ENCODE measurements around the gene EXOC3L1. TPM values are rescaled to one million over a fixed set of nuclear protein-coding genes. Genes with fewer than 3 reads are reported as not detected.
A peak's percentile ranks its signal among the peaks of the same experiment; 100 is the strongest.

The EXOC3L1 gene
- total and polyA plus RNA-seq, 8 donors, result 7.5 to 16.9 (median 10.4) TPM

- Histone ChIP-seq H3K4me3 (peak overlapping the region in 1 of 2 donors; percentile 59), H3K4me1 (peaks cover 4 to 42% of the 10 kb centered on the region in 2 donors), H3K9me3 (no peaks in the 10 kb centered on the region), H3K36me3 (peaks cover 0 to 41% of the 10 kb centered on the region in 2 donors), H3K27ac (peak overlapping the region; percentile 73 to 87), H3K27me3 (peaks cover 0 to 45% of the 10 kb centered on the region in 2 donors)
- intact Hi-C loops (cut with DNase I), result loop anchor here in 1 of 2 donors (10.0 kb wide), 1 partner anchor 137 kb away; no protein-coding TSS in a partner anchor
- TF ChIP-seq, protein P1, sequence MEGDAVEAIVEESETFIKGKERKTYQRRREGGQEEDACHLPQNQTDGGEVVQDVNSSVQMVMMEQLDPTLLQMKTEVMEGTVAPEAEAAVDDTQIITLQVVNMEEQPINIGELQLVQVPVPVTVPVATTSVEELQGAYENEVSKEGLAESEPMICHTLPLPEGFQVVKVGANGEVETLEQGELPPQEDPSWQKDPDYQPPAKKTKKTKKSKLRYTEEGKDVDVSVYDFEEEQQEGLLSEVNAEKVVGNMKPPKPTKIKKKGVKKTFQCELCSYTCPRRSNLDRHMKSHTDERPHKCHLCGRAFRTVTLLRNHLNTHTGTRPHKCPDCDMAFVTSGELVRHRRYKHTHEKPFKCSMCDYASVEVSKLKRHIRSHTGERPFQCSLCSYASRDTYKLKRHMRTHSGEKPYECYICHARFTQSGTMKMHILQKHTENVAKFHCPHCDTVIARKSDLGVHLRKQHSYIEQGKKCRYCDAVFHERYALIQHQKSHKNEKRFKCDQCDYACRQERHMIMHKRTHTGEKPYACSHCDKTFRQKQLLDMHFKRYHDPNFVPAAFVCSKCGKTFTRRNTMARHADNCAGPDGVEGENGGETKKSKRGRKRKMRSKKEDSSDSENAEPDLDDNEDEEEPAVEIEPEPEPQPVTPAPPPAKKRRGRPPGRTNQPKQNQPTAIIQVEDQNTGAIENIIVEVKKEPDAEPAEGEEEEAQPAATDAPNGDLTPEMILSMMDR (IDR thresholded peaks at IDR 0.05), result no peak
- DNase-seq, result no peak
- no peak for ATAC-seq
These were observed 38.4 kb downstream of the EXOC3L1 start for GRCh38 chr16:67151431-67152097.

DNA sequence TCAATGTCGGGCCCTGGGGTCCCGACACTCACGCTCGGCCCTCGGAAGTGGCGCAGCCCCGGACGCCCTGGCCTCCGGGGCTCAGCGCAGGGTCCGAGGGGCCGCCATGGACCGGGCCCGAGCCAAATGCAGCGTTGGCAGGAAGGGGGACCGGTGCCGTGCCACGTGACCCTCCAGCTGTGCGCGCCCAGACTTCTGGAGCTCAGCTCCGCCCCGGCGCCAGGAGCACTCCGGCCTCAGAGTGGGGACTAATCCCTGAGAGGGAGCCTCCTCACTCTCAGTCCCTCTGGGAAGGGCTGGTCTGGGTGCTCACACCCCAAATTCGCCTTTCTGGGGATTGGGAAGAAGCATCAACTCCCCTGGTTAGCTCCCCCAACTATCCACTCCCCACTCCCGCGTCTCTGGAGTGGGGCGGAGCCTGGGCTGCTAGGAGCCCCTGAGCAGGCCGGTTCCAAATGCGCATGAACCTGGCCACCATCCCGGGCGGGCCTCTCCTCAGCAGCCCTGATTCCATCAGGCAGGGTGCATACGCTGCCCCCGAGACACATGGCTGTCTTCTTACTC lies 39.0 kb downstream of the EXOC3L1 start, which contains the start of gene B3GNT9:
TSS of gene B3GNT9 (minus strand) at position 166 of the 564 bp plus-strand sequence. CDS start 513 bp downstream, outside the sequence.
- no peaks in the 10 kb centered on the region for H3K9me3 ChIP-seq
- intact Hi-C loops (cut with DNase I), result loop anchor here in 1 of 2 donors (10.0 kb wide), 1 partner anchor 136 kb away; no protein-coding TSS in a partner anchor
- TF ChIP-seq, protein P1 (IDR thresholded peaks at IDR 0.05), result no peak
- H3K27ac ChIP-seq, result peak within 1 kb of the TSS; percentile 73 to 87
- DNase-seq (peak; percentile 83 to 91 (median 90)), ATAC-seq (peak; percentile 85)
- H3K27me3 ChIP-seq, result peaks cover 0 to 45% of the 10 kb centered on the region in 2 donors
- peaks cover 0 to 48% of the 10 kb centered on the region in 2 donors for H3K36me3 ChIP-seq
- H3K4me3 ChIP-seq, result peak within 1 kb of the TSS; percentile 55 to 59
- H3K4me1 ChIP-seq, result peaks cover 4 to 40% of the 10 kb centered on the region in 2 donors

DNA sequence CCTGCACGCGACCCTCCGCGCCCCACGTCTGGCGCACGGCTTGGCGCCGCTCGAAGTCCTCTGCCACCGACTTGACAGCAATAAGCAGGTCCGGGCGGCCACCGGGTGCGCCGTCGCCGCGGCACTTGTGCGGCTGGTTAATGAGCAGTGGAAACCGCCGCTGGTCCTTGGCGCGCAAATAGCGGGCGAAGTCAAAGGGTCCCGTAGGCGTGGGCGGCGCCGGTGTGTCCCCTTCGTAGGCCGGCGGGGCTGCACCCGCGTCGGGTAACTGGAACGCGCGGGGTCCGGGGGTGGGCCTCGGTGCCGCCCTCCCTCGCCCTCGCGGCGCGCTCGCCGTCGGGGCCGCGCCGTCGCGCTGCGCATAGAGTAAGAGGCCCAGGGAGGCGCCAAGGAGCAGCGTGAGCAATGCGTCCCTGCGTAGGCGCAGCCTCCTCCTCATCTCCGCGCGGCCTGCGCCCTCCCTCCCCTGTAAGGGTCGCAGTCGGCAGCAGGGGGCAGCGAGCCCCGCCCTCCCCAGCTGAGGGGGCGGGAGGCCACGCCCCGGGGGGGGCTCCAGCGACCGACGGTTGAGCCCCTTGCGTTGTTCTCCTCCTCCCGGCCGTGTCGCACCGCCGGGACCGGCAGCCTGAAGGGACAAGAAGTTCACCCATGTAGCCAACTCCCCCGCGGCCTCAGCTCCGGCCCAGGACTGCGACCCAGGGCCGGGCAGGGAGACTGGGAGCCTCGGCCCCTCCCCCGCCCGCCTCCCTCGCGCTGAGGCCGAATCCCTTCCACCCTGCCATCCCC lies 39.7 kb downstream of the EXOC3L1 start:
- Histone ChIP-seq H3K4me3 (peak overlapping the region; percentile 55 to 59), H3K27me3 (peaks cover 0 to 39% of the 10 kb centered on the region in 2 donors), H3K9me3 (no peaks in the 10 kb centered on the region), H3K27ac (peak overlapping the region; percentile 73 to 87), H3K4me1 (peaks cover 4 to 33% of the 10 kb centered on the region in 2 donors), H3K36me3 (peaks cover 0 to 55% of the 10 kb centered on the region in 2 donors)
- ATAC-seq, result peak; percentile 75
- DNase-seq, result peak in 2 of 4 donors; percentile 69 to 87
- intact Hi-C loops (cut with DNase I), result loop anchor here in 1 of 2 donors (10.0 kb wide), 1 partner anchor 135 kb away; no protein-coding TSS in a partner anchor
- TF ChIP-seq, protein P1 (IDR thresholded peaks at IDR 0.05), result no peak

DNA sequence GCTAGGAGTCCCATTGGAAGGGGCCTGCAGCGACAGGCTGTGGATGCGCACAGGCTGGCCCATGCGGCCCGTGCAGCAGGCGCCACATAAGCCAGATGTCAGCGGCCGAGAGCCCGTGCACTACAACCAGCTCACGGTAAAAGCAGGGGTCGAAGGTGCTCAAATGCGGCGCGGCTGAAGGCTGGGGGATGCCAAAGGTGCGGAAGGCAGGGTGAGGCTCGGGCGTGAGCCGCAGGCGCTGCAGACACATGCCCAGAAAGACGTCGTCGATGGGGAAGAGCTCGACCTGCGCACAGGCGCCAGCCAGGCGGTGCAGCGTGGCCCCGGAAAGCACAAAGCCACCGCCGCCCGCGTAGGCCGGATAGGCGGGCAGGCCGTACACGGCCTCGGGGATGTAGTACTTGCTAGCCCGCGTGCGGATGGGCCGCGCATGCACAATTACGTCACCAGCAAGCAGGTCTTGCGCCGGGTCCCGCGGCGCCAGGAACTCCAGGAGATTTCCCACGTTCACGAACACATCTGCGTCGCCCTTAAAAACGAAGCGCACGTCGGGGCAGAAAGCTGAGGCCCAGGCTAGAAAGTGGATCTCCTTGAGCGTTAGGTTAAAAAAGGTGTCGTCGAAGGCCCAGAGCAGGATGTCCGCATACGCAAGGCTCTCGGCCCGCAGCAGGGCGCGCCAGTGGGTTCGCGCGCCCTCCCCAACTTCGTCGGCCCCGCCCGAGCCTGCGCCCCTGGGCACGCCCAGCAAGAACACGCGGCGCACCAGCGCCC lies 40.5 kb downstream of the EXOC3L1 start:
- peaks cover 0 to 59% of the 10 kb centered on the region in 2 donors for H3K36me3 ChIP-seq
- ATAC-seq (no peak), DNase-seq (no peak)
- H3K4me1 ChIP-seq, result peaks cover 0 to 26% of the 10 kb centered on the region in 2 donors
- TF ChIP-seq, protein P1 (IDR thresholded peaks at IDR 0.05), result no peak
- intact Hi-C loops (cut with DNase I), result loop anchor here in 1 of 2 donors (10.0 kb wide), 1 partner anchor 135 kb away; no protein-coding TSS in a partner anchor
- H3K27me3 ChIP-seq, result peaks cover 0 to 32% of the 10 kb centered on the region in 2 donors
- no peaks in the 10 kb centered on the region for H3K9me3 ChIP-seq
- H3K27ac ChIP-seq, result peak overlapping the region in 1 of 2 donors; percentile 87
- H3K4me3 ChIP-seq, result peak overlapping the region in 1 of 2 donors; percentile 59

All from left lung (tissue), 10 donors.